Raji (cell line): ENCODE measurements around the gene CACNA1C.

ENCODE experiments used
- POLR2A ChIP-seq: IDR thresholded peaks from 2 replicates; pipeline ENCODE4 v1.6.1; 2011; ENCODE audit warnings: low read depth, low read length, control low read depth; ENCODE audit not compliant: insufficient read depth

The CACNA1C gene

DNA sequence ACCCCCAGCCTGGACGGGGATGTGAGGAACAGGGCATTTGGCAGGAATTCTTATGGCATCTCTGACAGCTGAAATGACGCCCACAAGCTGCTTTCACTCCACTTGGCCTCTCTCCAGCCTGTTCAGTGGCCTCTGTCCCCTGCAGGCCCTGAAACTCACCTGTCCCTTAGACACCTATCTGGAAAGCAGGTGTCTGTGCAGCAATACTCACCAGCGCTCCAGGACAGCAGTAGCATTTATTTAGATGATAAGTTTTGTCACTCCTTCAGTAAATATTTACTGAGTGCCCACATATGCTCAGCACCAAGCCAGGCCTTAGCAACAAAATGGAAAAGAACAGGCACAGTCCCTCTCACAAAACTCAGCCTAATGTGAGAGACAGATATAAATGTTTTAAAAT lies 430.9 kb downstream of the CACNA1C start:
- TF ChIP-seq POLR2A: no peak

DNA sequence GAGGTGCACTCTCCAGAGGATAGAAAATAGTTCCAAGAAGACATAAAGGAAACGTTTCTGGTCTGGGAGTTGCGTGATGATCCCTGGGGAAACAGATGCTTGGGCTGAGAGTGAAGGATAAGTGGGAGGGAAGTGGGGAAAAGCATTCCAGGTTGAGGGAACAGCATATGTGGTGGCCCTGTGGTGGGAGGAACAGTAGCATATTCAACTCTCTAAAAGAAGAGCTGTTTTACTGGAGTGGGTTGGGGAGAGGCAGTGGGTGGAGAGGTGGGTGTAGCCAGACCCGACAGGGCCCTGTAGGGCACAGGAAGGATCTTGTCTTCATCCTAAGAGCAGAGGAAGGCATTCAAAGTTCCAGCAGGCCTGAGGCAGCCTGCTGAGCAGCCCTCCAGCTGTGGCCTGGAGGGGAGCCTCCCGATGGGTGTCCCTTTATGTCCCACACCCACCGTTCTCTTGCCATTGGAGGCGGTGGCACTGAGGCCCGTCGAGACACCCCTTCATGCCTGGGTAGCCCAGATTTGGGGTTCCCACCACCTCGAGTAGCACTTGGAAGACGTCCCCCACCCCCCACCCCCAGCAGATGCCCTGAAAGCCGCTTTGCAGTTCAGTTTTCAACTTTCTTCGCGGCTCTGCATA lies 431.5 kb downstream of the CACNA1C start:
- TF ChIP-seq POLR2A: no peak

DNA sequence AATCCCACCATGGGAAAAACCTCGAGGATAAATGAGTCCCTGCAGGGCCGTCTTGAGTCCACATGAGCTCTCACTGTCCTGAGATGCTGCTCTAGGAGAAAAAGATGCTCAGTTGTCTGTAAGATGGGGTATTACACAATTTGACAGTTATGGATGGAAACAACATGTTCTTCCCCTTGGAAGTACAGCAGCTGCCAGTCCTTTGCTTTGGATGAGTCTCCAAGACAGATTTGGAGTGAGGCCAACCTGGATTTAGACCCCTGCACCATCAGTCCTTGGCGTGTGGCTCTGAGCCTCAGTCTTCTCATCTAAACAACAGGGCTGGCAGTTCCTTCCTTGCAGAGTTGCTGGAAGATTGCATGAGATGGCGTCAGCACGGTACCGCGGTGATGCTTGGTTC lies 432.9 kb downstream of the CACNA1C start:
- no peak for TF ChIP-seq POLR2A

DNA sequence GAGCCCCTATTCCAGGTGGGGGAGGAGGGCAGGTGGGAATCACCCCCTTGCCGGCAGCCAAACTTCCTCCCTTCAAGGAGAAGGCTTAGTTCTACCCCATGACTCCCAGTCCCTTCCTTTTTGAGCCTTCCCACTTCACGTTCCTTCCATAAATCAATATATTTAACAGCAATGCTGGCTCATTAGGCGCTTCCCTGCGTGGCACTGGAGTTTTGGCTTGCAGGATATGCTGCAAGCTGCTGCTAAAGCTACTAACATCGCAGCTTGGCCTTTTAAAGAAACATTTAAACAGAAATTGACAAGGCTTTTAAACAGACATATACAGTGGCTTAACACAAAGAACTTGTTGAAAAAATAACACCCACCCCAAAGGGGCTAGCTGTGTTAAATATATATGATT lies 434.0 kb downstream of the CACNA1C start:
- TF ChIP-seq POLR2A: no peak

DNA sequence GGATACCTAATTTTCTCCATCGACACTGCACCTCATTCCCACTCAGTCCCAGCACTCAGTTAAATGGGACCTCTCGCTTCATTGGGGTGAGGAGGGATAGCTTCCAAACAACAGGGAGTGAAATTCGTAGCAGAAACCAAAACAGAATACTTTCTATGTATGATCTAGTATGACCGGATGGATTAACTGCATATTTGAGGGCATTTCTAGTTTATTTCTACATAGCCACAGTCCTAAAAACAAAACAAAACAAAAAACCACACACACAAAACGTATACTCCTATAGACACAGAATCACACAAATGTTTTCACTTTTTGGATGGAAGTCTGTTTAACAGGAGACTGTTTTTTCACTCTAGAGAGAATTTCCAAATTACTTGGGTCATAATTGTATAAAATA lies 434.5 kb downstream of the CACNA1C start:
- TF ChIP-seq POLR2A: no peak

DNA sequence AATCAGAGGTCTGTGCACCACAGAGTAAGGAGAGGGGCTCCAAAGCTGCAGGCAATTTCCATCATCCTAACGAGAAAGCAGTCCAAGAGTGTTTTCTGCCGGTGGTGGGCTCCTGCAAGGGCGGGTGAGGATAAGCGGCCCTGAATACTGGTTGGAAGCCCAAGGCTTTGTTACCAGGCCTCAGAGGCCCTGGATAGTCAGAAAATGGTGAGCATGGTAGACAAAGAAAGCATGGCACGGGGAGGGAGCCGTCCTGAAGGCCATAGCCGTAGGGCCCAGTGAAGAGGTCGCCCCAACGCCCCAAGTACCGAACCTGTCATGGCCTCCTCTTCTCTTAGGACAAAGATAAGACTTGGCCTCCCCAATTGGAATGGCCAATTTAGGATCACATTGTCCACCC lies 435.3 kb downstream of the CACNA1C start:
- no peak for TF ChIP-seq POLR2A

DNA sequence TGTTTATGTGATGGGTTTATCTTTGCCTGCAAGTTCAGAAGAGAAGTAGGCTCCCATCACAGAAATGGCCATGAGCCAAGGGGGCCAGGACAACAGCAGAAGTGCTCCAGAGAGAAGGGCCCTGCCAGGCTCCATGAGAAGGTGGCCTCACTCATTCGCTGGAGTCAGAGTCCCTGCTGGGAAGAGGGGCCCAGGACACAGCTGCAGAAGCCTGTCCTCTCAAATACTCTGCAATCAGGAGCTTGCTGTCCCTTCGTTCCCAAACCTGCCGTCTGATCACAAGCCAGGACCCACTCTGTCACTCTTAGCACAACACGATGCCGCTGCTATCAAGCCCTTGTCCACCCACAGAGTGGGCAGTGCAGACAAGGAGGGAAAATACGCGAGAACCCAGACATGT lies 435.8 kb downstream of the CACNA1C start:
- no peak for TF ChIP-seq POLR2A

DNA sequence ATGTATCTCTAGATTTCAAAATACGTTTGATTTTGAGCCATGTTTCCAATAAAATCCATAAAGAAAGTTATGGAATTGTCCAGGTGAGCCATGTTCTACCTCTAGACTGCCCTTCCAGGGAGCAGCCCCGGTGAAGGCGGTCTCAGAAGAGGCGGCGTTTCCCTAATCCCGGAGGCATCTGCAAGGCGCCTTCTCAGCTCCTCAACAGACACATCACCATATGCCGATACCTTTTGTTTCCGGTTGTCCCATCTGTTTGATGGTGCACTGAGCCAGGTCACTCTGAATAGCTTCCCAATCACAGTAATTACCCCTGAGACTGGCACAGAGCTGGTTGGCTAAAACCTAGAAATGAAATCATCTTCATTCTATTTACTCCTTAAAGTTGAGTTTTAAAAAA lies 436.5 kb downstream of the CACNA1C start:
- no peak for TF ChIP-seq POLR2A

DNA sequence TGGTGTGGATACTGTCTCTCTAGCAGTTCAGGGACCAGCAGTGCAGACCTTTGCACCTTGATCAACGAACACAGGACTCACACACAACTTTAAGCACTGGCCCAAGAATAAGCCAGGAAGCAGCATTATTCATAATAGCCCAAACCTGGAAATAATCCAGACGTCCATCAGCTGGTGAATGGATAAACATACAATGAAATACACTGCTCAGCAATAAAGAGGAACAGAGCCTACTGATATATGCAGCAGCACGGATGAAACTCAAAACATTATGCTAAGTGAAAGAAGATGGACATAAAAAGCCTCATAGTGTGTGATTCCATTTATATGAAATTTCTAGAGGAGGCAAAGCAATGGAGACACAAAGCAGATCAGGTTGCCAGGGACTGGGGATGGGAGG lies 438.0 kb downstream of the CACNA1C start:
- TF ChIP-seq POLR2A: no peak

DNA sequence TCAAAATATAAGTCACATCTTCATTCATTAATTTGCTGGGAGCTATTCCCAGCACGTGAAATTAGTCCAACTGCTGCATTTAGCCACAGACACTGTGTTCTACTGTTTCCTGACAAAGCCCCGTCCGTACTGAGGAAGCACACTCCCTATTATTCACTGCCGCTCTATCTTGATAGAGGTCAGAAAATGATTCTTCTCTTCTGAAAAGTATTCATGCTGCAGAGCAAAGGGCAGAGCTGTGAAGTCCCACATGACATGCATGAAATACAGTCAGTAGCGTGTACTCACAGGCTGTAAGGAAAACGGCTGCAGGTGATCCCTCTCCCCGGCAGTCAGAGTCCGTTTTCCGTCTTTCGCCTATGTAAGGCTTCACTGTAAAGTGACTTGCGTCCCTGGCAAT lies 439.4 kb downstream of the CACNA1C start:
- TF ChIP-seq POLR2A: no peak

DNA sequence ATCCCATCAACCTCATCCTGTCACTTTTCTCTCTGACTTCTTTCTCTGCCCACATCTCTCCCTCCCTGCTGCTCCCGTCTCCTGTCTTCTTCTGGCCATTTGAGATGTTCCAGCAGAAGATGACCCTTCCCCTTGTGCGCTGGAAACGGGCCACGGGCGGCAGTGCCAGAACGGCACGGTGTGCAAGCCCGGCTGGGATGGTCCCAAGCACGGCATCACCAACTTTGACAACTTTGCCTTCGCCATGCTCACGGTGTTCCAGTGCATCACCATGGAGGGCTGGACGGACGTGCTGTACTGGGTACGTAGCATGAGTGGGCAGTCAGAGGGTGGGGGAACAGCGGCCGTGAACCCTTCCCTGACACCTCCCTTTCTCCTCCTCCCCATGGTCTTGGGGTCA lies 440.3 kb downstream of the CACNA1C start:
- no peak for TF ChIP-seq POLR2A

DNA sequence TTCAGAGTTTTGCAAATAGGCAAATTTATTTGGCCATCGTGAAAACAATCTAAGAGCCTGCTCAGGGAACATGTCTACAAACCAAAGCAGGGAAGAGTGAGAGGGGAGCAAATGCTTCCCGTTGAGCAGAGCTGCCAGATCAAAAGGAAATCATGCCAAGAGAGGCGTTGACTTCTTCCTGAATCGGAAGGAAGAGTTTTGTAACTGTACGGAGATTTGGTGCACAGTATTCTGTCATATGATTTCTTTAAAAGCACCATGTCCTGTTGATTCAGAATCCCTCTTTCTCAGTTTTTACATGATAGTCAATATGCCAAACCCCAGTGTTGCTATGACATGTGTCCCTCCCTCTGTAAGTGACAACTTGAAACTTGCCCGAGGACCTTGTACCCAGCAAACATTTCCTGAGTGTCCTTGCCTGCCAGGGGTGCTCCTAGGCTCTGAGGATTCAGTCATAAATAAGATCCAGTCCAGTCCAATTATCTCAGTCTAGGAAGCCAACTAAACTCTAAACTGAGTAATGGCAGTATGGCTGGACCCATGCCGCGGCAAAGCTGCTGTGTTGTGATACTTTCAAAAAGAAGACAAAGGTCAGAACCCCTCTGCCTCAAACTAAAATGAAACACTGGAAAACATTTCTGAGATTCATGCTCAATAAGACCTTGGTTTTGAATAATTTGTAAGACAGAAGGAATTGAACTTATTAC lies 441.9 kb downstream of the CACNA1C start:
- TF ChIP-seq POLR2A: no peak

DNA sequence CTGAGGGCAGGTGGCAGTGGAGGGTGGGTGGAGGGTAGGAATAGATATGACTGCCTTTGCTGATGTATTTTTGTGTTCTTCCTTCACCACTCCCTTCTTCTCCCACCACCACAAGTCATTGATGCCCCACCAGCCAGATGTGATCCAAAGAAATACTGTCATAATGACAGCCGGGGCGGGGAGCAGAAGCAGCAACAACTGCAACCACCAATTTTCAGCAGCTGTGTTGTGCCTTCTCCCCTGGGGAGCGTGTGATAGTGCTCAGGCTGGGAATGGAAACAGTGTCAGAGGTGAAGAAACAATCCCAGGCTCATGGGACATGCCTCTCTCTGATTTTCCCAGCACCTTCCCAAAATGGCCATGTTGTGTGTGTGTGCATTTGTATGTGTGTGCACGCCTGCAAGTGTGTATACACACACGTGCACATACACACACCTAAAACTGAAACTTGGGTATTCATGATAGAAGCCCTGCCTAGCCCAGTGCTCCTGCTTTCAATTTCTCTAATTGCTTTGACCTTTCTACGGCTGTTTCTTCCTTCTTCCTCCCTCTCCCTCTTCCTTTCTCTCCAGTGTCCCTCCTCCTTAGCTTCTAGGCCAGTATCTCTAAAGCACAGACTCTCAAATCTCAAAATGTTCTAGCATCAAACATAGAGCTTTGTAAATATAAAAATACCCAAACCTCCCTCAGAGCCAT lies 442.8 kb downstream of the CACNA1C start:
- no peak for TF ChIP-seq POLR2A

DNA sequence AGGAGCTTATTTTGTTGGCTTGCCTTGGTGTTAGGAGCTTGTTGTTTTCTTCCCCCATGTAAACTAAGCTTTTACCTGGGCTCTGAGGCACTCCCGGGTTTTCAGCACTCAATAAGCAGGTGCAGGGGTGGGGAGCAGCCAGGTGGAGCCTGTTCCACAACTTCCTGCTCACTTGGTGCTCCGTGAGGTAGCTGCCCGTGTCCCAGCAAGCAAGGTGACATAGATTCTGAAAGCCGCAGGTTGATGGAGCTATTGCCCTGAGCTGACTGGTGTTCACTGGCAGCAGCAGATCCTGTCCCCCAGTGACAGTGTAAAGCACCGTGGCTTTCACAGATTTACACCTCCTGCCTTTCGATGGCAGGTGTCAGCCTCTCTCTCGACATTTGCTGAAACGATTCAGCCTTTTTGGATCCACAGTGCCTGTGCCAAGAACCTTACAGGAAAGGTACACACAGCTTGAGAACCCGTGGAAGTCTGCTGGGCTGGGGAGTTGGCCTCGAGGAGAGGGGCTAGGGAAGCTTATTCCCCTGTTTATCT lies 446.2 kb downstream of the CACNA1C start:
- TF ChIP-seq POLR2A: no peak

DNA sequence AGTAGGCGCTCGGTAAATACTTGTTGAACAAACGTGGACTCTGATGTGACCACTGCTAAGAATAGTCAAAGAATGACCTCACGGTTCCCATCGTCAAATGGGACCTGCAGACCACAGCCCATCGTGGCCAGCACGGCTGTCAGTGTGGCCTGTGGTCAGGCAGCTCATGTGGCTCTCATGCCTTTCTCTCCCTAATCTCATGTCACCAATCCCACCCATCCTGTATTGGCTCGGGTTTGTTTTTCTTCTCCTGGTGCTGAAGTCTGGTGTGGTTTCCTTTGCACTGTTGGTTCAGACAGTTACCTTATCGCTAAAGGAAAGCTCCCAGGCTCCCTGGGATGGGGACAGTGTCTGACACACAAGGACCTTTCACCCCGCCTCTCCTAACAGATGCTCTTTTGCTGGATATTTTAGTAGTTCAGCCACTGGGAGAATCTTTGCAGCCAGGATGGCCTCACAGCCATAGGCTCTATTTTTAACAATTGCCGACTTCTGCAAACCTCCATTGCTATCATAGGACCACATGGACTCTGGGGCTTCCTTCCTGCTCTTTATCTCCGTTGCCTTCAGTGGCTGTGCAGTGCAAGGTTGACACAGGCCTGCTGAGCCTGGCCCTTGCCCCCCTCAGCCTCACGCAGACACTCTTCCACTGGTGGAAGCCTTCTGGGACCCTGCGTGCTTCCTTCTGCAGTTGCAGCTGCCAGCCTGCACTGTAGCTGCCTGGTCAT lies 448.8 kb downstream of the CACNA1C start:
- TF ChIP-seq POLR2A: no peak
